ENCODE data around the gene FAM222B.

DNA sequence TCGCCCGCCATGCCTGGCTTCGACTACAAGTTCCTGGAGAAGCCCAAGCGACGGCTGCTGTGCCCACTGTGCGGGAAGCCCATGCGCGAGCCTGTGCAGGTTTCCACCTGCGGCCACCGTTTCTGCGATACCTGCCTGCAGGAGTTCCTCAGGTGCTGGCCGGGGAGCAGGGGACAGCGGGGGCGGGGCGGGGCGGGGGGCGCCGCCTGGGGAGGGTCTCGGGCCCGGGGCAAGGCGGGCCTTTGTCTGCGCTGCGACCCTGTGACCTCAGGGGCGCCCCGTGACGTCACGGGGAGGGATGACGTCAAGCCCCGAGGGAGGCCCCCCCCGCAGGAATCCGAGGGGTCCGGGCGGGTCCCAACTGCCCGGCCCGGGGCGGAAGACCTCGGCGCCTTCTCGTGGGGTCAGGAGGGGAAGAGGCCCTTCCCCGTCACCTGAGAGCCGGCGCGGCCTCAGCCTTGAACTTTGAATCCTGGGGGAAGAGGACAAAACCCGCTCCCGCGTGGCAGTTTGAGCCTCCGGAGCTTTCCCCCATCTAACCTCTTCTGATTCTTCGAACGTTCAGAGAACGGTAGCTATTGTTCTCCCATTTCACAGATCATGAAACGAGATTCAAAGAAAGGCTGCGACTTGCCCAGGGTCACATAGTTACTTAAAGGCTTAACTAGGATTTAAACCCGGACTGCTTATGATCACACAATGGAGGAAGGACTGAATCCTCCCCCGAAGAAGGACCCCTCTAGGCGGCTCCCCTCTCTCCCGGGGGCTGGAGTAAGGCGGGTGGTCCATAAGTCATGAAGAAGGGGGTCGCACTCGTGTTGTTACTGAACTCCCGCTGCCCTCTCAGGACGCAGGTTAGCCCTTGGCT lies 98.3 kb downstream of the FAM222B start:
- TF ChIP-seq NRF1 (conservative IDR thresholded peaks at IDR 0.05 in 1 of 2, IDR thresholded peaks at IDR 0.05 in 1 of 2) (no peak), TAF1 (IDR thresholded peaks at IDR 0.05; ENCODE audit: control insufficient read depth, extremely low read depth, insufficient read depth, low read length, severe bottlenecking) (no peak), CREB1 (IDR thresholded peaks at IDR 0.05) (peak; percentile 96), CREB1 (CRISPR knock-in tag; IDR thresholded peaks at IDR 0.05) (peak; percentile 95)
- TF ChIP-seq, protein P1, sequence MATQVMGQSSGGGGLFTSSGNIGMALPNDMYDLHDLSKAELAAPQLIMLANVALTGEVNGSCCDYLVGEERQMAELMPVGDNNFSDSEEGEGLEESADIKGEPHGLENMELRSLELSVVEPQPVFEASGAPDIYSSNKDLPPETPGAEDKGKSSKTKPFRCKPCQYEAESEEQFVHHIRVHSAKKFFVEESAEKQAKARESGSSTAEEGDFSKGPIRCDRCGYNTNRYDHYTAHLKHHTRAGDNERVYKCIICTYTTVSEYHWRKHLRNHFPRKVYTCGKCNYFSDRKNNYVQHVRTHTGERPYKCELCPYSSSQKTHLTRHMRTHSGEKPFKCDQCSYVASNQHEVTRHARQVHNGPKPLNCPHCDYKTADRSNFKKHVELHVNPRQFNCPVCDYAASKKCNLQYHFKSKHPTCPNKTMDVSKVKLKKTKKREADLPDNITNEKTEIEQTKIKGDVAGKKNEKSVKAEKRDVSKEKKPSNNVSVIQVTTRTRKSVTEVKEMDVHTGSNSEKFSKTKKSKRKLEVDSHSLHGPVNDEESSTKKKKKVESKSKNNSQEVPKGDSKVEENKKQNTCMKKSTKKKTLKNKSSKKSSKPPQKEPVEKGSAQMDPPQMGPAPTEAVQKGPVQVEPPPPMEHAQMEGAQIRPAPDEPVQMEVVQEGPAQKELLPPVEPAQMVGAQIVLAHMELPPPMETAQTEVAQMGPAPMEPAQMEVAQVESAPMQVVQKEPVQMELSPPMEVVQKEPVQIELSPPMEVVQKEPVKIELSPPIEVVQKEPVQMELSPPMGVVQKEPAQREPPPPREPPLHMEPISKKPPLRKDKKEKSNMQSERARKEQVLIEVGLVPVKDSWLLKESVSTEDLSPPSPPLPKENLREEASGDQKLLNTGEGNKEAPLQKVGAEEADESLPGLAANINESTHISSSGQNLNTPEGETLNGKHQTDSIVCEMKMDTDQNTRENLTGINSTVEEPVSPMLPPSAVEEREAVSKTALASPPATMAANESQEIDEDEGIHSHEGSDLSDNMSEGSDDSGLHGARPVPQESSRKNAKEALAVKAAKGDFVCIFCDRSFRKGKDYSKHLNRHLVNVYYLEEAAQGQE (IDR thresholded peaks at IDR 0.05; ENCODE audit: borderline replicate concordance): no peak
- TF ChIP-seq, protein P1 (CRISPR knock-in tag; IDR thresholded peaks at IDR 0.05; ENCODE audit: low read depth): no peak; the same call in 1 of the 2 replicates
- TF ChIP-seq, protein P2, sequence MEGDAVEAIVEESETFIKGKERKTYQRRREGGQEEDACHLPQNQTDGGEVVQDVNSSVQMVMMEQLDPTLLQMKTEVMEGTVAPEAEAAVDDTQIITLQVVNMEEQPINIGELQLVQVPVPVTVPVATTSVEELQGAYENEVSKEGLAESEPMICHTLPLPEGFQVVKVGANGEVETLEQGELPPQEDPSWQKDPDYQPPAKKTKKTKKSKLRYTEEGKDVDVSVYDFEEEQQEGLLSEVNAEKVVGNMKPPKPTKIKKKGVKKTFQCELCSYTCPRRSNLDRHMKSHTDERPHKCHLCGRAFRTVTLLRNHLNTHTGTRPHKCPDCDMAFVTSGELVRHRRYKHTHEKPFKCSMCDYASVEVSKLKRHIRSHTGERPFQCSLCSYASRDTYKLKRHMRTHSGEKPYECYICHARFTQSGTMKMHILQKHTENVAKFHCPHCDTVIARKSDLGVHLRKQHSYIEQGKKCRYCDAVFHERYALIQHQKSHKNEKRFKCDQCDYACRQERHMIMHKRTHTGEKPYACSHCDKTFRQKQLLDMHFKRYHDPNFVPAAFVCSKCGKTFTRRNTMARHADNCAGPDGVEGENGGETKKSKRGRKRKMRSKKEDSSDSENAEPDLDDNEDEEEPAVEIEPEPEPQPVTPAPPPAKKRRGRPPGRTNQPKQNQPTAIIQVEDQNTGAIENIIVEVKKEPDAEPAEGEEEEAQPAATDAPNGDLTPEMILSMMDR (IDR thresholded peaks at IDR 0.05 in 2 of 3, conservative IDR thresholded peaks at IDR 0.05 in 1 of 3; ENCODE audit: insufficient read depth in 2 of 3, low read depth in 1 of 3, low read length in 3 of 3): 0 out of 6 replicates have a peak, but pooled peaks of 1 of the 3 experiments have one; percentile 1

Measured in K562 (cell line).